GM18873 (cell line): ENCODE measurements around the gene LAMA5.

Source experiments
- ATAC-seq: cut with Tn5 transposase; IDR thresholded peaks from one replicate; pipeline ENCODE4 v1.9.1; 2021; ENCODE audit warnings: mild to moderate bottlenecking, moderate library complexity, moderate number of reproducible peaks; ENCODE audit not compliant: unreplicated experiment, low FRiP score

LAMA5 gene

DNA sequence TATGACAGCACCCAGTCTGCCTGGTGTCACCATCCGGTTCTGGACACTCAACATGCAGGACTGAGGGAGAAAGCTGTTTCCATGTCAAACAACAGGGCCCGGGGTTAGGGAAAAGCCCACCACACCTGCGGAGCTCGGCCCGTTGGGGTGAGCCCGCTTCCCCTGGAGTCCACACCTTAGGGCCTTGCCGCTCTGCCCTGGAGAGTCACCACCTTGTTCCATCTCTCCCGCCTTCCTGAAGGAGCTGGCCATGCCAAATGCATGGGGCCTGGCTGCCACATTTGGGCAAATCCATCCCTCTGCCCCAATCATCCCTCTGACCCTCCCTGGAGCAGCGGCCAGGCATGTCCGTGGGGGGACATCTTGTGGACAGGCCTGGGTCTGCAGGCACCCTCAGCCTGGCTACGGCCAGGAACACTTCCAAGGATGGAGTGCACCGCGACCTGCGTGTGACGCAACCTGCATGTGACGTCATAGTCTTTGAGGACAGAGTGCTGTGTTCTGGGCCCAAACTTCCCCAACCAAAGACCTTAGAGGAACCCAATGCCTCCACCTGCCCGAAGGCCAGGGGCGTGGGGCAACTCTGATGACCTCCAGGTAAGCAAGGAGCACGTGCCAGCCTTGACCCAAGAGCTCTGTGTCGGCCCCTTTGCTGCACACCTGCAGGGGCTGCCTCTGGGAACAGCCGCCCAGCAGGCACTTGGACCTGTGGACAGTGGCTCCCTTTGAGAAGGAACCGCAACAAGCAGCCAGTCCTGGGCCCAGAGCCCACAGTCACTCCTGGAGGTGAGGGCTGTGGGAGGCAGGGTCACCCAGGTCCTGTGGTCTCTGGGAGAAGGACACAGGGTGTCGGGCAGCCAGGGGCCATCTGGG is 38.2 kb upstream of the LAMA5 start:
- no peak for ATAC-seq

DNA sequence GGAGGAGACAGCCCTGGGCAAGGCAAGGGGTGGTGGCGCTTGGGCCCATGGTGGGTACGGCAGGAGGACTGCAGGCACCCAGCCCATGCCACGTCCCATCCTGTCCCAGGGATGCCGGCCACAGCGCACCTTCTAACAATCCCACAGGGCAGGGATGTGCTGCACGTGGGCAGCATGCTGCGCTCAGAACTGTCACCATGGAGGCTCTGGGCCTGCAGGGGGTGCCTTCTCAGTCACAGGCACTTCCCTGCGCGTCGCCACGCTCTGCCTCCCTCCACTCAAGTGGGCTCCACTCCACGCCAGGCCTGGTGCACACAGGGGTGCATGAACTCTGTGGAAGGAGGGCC is 37.6 kb upstream of the LAMA5 start:
- no peak for ATAC-seq

DNA sequence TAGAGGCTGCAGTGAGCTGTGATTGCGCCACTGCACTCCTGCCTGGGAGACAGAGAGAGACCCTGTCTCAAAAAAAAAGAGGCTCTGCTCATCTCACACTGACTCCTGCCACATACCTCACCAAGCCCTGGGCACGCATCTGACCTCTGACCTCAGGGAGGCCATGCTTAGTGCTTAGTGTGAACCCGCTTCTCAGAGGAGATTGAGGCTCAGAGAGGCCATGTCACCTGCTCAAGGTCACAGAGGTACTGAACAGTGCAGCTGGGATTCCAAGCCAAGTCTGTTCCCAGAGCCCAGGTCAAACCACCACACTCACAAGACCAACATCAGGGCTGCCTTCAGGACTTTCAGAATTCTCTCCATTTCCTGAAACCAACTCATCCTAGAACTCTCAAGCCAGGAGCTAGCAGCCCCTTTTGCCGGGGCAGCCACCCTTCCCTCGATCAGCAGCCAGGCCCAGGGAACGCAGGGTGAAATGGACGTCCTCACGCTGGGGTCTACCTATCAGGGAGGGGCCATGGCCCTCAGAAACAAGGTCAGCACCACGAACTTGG is 37.1 kb upstream of the LAMA5 start:
- no peak for ATAC-seq

DNA sequence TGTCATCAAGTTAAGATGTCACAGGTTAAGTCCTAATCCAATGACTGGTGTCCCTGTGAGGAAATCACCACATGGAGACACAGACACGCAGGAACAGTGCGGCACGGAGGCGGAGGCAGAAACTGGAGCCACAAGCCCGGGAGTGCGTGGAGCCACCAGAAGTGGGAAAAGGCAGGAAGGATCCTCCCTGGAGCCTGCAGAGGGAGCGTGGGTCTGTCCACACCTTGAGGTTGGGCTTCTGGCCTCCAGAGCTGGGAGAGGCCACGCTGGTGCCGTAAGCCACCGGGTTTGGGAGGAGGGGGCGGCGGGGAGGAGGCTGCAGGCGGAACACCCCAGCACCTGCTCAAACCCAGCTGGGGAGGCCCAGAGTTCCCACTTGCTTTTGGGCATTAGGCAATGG is 36.2 kb upstream of the LAMA5 start:
- ATAC-seq, result no peak

DNA sequence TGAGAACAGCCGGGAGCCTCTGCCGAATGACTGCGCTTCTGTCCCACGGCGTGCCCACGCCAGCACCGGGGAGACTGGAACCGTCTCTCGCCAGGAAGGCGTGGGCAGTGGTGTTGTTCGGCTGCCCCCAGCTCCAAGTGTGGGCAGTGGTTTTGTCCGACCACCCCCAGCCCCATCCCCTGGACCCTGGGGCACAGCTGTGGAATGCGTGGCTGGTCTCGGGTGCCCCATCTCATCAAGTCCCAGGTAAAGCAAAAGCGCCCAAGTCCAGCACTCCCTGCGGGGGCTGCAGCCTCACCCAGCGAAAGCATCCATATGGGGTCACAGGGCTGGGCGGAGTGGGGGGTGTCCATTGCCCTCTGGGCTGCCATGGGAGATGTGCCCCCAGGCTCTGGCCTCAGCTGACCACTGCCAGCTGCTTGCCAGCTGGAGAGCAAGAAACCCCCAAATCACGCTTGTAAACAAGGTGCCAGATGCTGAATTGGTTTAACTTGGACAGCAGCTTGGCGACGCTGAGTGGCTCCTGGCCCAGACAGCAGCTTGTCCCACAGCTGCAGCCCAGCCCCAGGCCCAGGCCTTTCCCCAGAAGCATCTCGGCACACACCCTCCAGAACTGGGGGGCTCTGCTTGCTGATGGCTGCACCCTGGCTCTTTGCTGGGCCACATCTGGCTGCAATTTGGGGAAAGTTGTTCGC is 35.5 kb upstream of the LAMA5 start:
- ATAC-seq, result no peak

DNA sequence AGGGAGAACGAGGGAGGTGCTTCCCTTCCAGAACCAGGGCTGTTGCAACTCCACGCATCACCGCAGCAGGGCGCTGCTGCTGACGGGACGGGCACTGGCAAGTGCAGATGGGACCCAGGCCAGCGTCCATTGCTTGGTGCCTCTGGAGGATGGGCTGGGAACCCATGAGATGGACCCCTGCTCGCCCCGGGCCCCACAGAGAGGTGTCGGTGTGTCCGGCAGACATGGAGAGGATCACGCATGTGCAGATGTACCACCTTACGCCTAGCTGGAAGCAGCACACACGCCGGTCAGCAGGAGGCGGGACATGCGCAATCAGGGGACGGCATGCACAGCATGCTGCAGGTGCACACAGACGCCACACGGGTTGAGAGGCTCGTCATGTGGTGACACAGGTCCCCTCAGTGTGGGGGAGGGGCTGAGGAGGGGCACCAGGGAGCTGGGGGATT is 34.2 kb upstream of the LAMA5 start:
- ATAC-seq, result no peak

DNA sequence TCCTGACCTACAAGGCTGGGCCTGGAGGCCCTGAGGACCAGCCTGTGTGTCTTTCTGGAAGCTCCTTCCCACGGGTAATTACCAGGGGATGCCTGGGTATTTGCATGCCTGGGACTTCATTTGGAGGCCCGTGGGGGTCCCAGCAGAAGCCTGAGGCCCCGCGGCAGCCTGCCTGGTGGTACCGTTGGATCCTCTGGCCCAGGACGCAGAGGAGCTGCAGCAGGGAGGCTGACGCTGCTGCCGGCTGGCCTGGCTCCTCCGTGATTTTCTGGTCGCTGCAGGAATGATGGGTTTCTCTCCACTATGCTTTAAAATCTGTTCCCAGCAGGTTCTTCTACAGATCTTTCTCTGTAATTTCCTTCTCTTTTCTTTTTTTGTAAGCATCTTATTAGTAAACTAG is 33.4 kb upstream of the LAMA5 start:
- no peak for ATAC-seq

DNA sequence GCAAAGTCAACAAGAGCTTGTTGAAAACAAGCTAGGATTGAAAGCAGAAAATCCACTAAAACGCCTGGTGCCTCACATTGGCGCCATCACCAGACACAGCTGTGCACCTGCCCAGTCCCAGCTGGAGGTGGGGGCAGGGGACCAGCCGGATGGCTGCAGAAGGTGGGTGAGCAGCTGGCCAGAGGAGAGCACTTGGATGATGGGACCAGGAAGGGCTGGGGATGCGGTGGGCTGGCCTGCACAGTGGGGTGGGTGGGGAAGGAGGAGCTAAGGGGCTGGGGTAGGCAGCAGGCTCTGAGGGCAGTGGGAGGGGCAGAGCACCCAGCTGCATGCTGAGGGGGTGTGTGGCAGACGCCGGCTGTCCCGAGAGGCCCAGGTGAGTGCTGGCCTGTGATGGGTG is 32.9 kb upstream of the LAMA5 start:
- no peak for ATAC-seq

DNA sequence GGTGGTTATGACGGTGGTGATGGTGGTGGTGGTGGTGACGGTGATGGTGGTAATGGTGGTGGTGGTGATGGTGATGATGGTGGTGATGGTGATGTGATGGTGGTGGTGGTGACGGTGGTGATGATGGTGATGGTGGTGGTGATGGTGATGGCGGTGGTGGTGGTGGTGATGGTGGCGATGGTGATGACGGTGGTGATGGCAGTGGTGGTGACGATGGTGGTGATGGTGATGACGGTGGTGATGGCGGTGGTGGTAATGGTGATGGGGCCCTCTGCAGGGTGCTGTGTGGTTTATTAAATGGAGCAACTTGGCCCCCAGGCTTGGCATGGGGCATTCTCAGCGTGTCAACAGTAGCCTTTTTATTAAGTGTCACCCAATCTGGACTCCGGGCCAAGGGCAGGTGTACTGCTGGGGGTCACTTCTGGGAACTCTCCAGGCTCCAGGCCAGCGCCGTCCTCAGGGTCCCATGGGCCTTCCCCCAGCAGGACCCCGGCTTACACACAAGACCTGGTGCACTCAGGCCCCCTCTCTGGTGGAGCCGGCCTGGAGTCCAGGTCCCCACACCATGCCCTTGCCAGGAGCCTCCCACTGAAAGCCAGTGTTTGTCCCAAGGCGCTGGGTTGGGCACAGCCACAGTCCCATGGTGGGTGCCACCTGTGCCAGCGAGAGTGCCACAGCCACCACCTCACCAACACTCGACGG is 31.2 kb upstream of the LAMA5 start:
- no peak for ATAC-seq

DNA sequence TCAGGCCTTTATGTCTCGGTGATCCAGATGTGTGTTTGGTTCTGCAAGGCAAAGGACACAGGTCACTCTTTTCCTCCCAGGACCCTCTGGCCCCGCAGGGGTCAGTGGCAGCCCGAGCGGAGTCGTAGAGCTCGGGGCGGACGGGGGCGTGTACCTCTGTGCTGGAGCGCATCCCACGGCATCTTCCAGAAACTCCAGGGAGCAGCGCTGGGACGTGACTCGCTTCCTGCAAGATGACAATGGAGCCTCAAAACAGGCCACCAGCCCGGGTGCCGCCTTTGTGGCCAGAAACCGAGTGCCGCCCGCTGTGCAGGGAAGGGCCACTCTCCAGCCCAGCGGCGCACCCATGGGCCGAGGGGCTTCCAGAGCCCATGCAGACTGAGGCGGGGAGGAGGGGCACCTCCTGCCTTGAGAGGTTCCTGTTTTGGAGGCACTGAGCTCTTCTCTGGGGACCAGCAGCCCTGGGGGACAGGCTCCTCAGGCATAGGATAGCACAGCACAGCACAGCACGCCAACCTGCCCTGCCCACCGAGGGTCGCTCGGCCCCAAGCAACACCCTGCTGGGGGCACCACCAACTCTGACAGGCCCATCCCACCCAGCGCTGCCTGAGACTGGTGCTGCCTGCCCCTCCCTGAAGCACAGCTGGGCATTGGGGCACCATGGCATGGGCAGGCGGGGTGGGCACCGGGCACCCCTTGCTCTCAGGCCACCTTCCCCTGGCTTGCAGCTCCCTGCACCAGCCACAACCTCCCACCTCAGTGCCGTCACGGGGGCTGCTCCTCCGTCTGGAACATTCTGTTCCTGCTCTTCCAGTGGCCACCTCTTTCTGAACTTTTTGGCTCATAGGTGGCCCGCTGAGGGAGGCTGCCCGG is 29.5 kb upstream of the LAMA5 start:
- no peak for ATAC-seq

DNA sequence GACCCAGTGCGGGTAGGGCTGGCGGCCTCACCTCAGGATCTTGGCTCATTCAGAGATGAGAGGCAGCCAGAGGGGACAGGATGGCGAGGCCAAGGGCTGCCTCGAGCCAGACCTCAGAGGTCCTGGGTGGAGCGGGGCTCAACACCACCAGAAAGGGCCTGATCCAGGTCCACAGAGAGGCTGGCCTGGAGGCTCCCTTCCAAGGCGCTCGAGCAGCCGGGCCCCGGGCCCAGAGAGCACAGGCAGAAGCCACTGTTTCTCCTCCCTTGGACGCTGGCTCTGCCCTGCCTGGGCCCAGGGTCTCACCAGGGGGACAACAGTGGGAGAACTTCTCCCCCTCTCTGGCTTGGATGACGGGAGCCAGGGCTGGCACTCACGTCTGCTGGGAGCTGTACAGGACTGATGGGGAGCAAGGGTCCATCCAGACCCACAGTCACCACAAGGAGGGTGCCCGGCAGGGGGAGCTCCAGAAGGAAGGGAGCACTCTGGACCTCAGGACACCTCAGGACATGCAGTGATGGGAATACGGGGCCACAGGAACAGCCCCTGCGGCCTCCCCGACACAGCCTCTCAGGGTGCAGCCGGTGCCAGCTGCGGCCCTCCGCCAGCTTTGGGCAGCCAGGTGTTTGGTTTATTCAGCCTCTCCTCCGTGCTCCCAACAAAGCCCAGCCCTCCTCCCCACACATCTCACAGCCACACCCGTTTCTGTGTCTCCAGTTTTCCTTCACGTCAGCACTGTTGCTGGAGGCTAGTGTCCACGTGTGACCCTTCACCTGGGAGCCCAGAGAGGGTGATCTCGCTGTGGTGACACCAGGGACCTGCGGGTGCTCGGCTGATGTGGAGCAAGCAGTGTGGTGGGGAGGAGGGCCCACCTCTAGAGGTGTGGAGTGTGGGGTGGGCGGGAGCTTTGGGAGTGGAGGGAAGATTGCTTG is 28.5 kb upstream of the LAMA5 start:
- no peak for ATAC-seq

DNA sequence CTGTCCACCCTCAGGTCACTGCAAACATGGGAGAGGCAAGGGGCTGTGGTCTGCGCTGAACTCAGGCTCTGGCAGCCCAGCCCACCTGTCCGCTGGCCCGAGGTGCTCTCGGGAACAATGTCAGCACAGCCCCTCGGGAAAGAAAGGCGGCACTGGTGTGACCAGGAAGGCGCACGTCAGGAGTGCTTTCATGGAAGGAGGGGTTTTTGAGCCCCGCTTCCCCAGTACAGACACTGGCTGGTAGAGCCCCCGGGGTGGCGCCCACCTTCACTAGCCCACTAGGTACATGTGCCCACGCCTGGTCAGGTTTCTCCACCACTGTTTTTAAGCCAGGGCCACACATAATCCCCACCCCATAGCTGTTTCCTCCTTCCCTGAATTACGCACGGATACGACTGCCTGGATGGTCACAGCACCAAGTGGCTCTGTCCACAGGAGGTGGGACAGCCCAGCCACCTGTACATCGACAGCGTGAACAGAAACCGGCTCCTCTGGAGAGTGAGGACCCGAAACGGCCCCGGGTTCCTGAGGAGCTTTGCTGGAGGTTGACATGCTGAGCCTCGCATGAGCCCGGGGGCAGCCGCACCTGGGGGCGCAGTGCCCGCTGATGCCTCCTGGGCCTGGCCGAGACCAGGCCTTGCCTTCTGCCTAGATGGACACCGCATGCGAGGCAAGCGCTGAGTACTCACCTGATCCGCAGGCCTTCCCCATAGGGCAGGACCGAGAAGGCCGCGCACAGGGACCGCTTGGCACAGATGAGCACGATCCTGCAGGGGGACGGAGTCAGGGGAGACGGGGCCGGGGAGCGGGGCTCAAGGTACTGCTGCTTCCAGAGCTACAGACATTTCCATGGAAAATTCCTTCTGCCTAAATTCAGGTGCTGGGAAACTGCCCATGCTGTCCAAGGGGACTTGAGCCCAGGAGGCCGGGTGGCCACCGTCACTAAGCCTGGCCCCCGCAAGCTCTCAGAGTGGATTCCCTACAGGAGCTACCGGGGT is 27.4 kb upstream of the LAMA5 start:
- ATAC-seq, result no peak

DNA sequence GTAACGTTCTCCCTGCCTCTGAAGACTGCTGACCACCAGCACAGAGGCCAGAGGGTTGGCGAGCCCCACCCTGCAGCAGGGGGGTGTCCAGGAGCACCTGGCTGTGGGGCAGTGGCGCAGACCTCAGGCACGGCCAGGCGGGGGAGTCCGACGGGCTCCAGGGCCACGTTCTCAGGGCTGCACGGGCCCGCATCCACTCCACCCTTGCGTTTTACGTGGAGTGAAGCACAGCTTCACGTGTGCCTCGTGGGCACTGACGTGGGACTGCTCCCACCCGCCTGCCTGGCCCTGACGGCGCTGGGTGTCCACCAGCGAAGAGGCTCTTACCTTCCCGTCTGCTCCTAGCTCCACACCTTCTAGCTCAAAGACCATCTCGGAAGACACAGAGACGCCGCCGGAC is 26.7 kb upstream of the LAMA5 start:
- no peak for ATAC-seq

DNA sequence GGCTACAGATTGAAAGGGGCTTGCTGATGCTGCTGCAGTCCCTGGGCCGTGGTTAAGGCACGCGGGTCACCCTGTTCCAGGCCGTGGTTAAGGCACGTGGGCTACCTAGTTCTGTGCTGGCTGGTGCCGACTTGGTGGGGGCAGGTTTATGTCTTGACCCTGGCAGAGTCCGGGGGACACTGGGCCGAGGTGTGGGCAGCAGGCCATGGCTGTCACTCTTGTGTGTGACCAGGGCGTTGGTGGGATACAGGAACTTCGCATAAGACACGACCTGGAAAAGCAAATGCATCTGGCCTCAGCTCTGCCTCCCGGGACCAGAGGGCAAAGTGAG is 26.2 kb upstream of the LAMA5 start:
- no peak for ATAC-seq

DNA sequence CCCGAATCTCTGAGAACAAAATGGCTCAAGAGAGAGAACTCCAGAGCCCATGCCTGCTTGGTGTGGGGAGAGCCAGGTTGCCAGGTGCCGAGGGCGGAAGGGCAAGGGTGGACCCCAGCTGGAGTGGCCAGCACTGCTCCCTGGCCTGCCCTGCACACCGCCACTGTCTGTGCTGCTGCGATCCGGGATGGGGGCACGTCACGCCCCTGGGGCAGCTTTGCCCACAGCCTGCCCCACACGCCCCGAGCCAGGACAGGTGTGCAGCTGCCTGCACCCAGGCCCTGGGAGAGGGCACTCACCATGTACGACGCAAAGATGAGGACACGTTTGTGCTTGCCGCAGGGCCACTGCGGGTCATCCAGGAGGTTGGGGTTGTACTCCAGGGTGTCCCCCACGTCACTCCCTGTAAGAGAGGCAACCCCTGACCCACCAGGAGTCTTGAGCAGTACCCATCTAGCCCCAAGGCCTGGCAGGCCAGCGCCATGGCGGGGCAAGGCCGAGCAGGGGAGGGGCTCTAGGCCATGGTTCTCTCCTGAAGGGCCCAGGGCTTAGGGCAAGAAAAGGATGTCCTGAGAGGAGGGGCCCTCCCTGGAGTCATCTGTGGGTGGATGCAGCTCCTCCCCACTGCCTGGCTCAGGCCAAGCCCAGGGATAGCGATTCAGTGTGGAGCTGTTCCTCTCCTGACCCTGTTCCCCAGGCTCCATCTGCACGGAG is 25.7 kb upstream of the LAMA5 start:
- no peak for ATAC-seq

DNA sequence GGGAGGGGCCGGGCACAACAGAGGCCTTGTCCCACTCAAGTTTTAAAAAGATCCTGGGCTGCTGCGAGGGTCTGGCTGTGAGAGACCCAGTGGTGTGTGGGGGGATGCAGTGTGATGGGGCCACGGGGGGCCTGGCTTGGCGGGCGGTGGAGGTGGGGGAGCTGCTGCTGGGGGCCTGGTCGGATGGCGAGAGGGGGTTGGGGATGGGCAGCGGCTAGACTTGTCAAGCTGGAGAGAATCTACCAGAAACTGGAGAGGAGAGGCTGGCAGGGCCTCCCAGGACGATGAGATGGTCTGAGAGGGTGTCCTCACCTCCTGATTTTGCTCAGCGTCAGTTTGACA is 24.9 kb upstream of the LAMA5 start:
- no peak for ATAC-seq
